Fibroblast of villous mesenchyme (primary cell): ENCODE data around the gene RBM47. TPM values are rescaled to one million over a fixed set of nuclear protein-coding genes. Genes with fewer than 3 reads are reported as not detected.

Experiments used
- DNase-seq: peaks from one replicate; pipeline ENCODE4 v3.0.0-alpha.2; 2010; ENCODE audit warnings: low read depth
- H3K4me3 ChIP-seq: 2 replicates; pipeline ENCODE4 v1.5.1; 2011; ENCODE audit warnings: low read depth, mild to moderate bottlenecking, low read length
- CTCF ChIP-seq: IDR thresholded peaks from 2 replicates; pipeline ENCODE4 v1.5.1; 2012; ENCODE audit warnings: low read depth, mild to moderate bottlenecking, low read length; ENCODE audit not compliant: insufficient read depth
- small RNA-seq: library from RNA; depleted of rRNA; stranded (forward); fragments of <200 nt; gene quantifications from one replicate; pipeline ENCODE3, GENCODE V24; 2012
- total RNA-seq: library from RNA; depleted of rRNA; stranded (reverse); fragments of >200 nt; gene quantifications from 2 replicates; pipeline ENCODE4 v1.2.3, GENCODE V29; 2012

Gene RBM47
- total RNA-seq, 1 donor, result 0.86 TPM

- TF ChIP-seq CTCF, result no peak
- no peak overlapping the region for H3K4me3 ChIP-seq
- no peak for DNase-seq
Measured at GRCh38 chr4:40375620-40376019, 254.0 kb downstream of the RBM47 start.

- no peak for TF ChIP-seq CTCF
- no peak overlapping the region for H3K4me3 ChIP-seq
- no peak for DNase-seq
Measured at GRCh38 chr4:40375095-40375494, 254.6 kb downstream of the RBM47 start.

GRCh38 chr4:40373636-40374035 lies 256.0 kb downstream of the RBM47 start:
- no peak for DNase-seq
- no peak for TF ChIP-seq CTCF
- H3K4me3 ChIP-seq, result no peak overlapping the region

Small RNAs within 50 kb of the gene (small RNA-seq; reads per million reads assigned to genes)
- gene AC098869.1 (not detected), gene MIR4802 (not detected), gene RNU7-74P (not detected)

Other genes with a start within 250 kb of the RBM47 start
- gene NSUN7, start 120.1 kb upstream of the RBM47 start, total RNA-seq, result 0.32 and 0.86 TPM in 2 replicates